ENCODE results near the gene TMPRSS13. TPM values are rescaled to one million over a fixed set of nuclear protein-coding genes. Genes with fewer than 3 reads are reported as not detected.

TMPRSS13 gene
- total RNA-seq, 4 donors from 2014 or later: 0.27 to 0.79 TPM; not detected in 2

- Histone ChIP-seq H3K27me3 (no peaks in the 10 kb centered on the region), H3K9me3 (no peaks in the 10 kb centered on the region), H3K4me3 (no peak overlapping the region), H3K4me1 (peaks cover 0 to 12% (median 5%) of the 10 kb centered on the region in 4 donors), H3K27ac (no peak overlapping the region), H3K36me3 (no peaks in the 10 kb centered on the region)
- WGBS, 2 donors (ENCODE audit: low coverage in 1 of 2): 86 to 100% methylated on average over 2 to 4 of the region's 4 CpGs
- intact Hi-C loops (cut with DNase I; ENCODE audit: low total_unique reads) (no loop called here), in situ Hi-C loops (cut with MboI; ENCODE audit: low pct_ligation_motif_present in 1 of 4, low pct_unique_long_range_greater_than_20kb in 1 of 4, low sequenced_read_pairs in 3 of 4) (no loop called here)
- TF ChIP-seq CTCF (IDR thresholded peaks at IDR 0.05) (no peak), POLR2A (IDR thresholded peaks at IDR 0.05) (no peak), POLR2AphosphoS5 (IDR thresholded peaks at IDR 0.05) (no peak), EP300 (IDR thresholded peaks at IDR 0.05; ENCODE audit: low read depth) (no peak)
- no peak for DNase-seq
Observed at GRCh38 chr11:117905524-117905923, 23.7 kb downstream of the TMPRSS13 start.

- H3K9me3 ChIP-seq: no peaks in the 10 kb centered on the region
- H3K36me3 ChIP-seq: no peaks in the 10 kb centered on the region
- peaks cover 0 to 12% (median 5%) of the 10 kb centered on the region in 4 donors for H3K4me1 ChIP-seq
- no peak for TF ChIP-seq EP300 (IDR thresholded peaks at IDR 0.05; ENCODE audit: low read depth)
- no peak for TF ChIP-seq POLR2AphosphoS5 (IDR thresholded peaks at IDR 0.05)
- no peak for TF ChIP-seq CTCF (IDR thresholded peaks at IDR 0.05)
- TF ChIP-seq POLR2A (IDR thresholded peaks at IDR 0.05): no peak
- no peak overlapping the region for H3K4me3 ChIP-seq
- intact Hi-C loops (cut with DNase I; ENCODE audit: low total_unique reads): loop anchor here (5.0 kb wide), 1 partner anchor 61 kb away; no protein-coding TSS in a partner anchor
- no peak overlapping the region for H3K27ac ChIP-seq
- 90% methylated on average over 14 of the region's 14 CpGs; no CpG with 5 or more reads in 1 of the 2 donors for WGBS, 2 donors (ENCODE audit: low coverage in 1 of 2)
- in situ Hi-C loops (cut with MboI; ENCODE audit: low pct_ligation_motif_present in 1 of 4, low pct_unique_long_range_greater_than_20kb in 1 of 4, low sequenced_read_pairs in 3 of 4): no loop called here
- DNase-seq: no peak
- no peaks in the 10 kb centered on the region for H3K27me3 ChIP-seq
Observed at GRCh38 chr11:117903505-117904382, 25.5 kb downstream of the TMPRSS13 start.

- no peak overlapping the region for H3K27ac ChIP-seq
- TF ChIP-seq EP300 (IDR thresholded peaks at IDR 0.05; ENCODE audit: low read depth) (no peak), POLR2A (IDR thresholded peaks at IDR 0.05) (no peak), POLR2AphosphoS5 (IDR thresholded peaks at IDR 0.05) (no peak), CTCF (IDR thresholded peaks at IDR 0.05) (no peak)
- no peak for DNase-seq
- H3K9me3 ChIP-seq: no peaks in the 10 kb centered on the region
- in situ Hi-C loops (cut with MboI; ENCODE audit: low pct_ligation_motif_present in 1 of 4, low pct_unique_long_range_greater_than_20kb in 1 of 4, low sequenced_read_pairs in 3 of 4) (no loop called here), intact Hi-C loops (cut with DNase I; ENCODE audit: low total_unique reads) (loop anchor here (5.0 kb wide), 1 partner anchor 60 kb away; no protein-coding TSS in a partner anchor)
- H3K27me3 ChIP-seq: no peaks in the 10 kb centered on the region
- H3K4me1 ChIP-seq: peaks cover 0 to 5% (median 0%) of the 10 kb centered on the region in 4 donors
- 43 to 81% methylated on average over 1 to 13 of the region's 13 CpGs for WGBS, 2 donors (ENCODE audit: low coverage in 1 of 2)
- H3K36me3 ChIP-seq: no peaks in the 10 kb centered on the region
- no peak overlapping the region for H3K4me3 ChIP-seq
Observed at GRCh38 chr11:117902001-117902845, 27.0 kb downstream of the TMPRSS13 start.

- WGBS, 2 donors (ENCODE audit: low coverage in 1 of 2): 92 to 100% methylated on average over 1 to 9 of the region's 9 CpGs
- intact Hi-C loops (cut with DNase I; ENCODE audit: low total_unique reads): loop anchor here (5.0 kb wide), 1 partner anchor 59 kb away; no protein-coding TSS in a partner anchor
- DNase-seq: no peak
Observed at GRCh38 chr11:117901601-117902000, 27.6 kb downstream of the TMPRSS13 start.

More at GRCh38 chr11:117901601-117902000, 27.6 kb downstream of the TMPRSS13 start:
- no peaks in the 10 kb centered on the region for H3K36me3 ChIP-seq
- no peaks in the 10 kb centered on the region for H3K27me3 ChIP-seq
- H3K4me3 ChIP-seq: no peak overlapping the region
- TF ChIP-seq CTCF (IDR thresholded peaks at IDR 0.05): no peak
- no peak for TF ChIP-seq EP300 (IDR thresholded peaks at IDR 0.05; ENCODE audit: low read depth)
- no peak for TF ChIP-seq POLR2AphosphoS5 (IDR thresholded peaks at IDR 0.05)
- TF ChIP-seq POLR2A (IDR thresholded peaks at IDR 0.05): no peak
- no peaks in the 10 kb centered on the region for H3K9me3 ChIP-seq
- H3K4me1 ChIP-seq: no peaks in the 10 kb centered on the region
- in situ Hi-C loops (cut with MboI; ENCODE audit: low pct_ligation_motif_present in 1 of 4, low pct_unique_long_range_greater_than_20kb in 1 of 4, low sequenced_read_pairs in 3 of 4): no loop called here
- no peak overlapping the region for H3K27ac ChIP-seq

All from transverse colon (tissue), 4 donors.